Measurements from ENCODE around the gene FBXL14.
A peak's percentile ranks its signal among the peaks of the same experiment; 100 is the strongest.

FBXL14 gene

GRCh38 chr12:1579651-1580435 is 14.5 kb downstream of the FBXL14 start:
- no peak for TF ChIP-seq CTCF (IDR thresholded peaks at IDR 0.05; ENCODE audit: control insufficient read depth, extremely low read depth, insufficient read depth)
- DNase-seq (ENCODE audit: low read depth) = no peak
- H3K4me3 ChIP-seq (ENCODE audit: low read depth, low read length) = no peak overlapping the region

DNA sequence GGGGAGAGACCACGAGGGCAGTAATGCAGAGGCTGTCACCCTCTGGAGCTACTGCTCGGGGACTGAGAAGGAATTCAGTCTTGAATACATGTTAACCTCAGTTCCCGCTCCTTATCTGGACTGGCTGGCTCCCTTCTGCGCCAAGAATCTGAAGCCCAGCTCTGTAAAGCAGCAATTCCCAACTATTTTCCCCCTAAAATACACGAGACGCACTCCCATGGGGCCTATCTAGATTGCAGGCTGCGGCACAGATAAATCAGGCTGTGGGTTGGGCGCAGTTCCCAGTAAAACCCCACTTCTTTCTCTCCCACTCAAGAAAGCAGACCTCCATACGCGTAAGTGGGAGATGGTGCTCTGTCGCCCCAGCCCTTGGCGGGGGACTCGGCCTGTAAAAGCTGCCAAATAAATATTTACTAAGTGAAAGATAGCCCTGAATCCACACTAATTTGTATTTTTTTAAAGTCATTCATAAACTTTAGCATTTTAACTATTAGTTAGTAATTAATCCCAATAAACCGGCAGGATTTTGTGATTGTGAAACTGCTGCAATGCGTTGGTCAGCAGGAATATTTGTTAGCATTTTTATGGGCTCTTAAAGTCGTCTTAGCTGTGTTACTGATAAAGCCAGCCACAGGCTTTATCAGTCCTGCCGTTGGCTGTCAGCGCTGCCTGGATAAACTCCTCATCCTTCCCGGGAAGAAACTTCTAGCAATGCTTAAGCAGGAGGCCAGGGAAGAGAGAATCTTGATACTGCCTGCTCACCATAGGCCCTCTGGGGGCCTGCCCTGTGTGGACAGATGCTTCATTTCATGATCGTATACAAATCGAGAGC is 17.8 kb downstream of the FBXL14 start:
- no peak for DNase-seq (ENCODE audit: low read depth)
- peak overlapping the region; percentile 41 for H3K4me3 ChIP-seq (ENCODE audit: low read depth, low read length)

DNA sequence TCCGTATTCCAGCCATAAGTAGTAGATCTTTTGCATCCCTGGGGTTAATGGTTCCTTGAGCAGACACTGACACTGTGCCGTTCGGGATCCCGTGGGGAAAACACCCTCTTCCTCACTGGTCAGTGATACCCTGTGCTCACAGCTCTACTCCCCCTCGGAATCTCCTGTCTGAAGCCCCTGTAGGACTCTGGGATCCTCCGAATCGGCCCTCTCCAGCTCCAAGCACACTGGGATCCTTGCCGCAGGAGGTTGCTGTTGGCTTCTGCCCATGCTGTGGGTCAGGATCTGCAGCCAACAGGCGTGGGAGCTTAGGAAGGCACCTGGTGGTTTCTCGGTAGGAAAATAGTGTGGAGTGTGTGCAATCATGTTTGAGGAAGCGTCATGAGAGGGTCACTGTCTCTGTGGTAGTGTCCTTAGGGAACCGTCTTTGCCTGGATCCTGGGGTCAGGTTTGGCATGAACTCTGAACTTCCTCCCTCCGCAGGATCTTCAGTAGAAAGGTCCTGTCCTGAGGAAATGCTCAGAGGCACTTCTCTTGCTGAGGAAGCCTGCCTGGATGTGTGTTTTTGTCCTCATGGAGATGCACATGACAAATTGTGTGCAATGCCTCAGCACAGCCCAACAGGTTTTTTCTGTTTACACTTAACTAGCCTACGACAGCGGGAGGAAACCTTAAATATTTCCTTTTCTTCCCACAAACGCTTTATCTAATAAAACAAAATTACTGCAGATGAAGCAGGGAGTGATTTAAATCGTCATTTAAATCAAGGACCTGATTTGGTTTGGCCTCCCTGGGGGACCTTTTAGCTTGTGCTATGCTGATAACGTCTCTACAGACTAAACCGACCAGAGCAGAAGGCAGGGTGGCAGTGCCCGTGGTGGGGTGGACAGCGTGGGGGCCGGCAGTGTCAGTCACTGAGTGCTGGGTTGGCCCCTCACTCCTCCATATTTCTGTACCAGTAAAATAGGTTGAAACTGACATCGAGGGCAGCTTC is 18.7 kb downstream of the FBXL14 start:
- peak overlapping the region; percentile 41 for H3K4me3 ChIP-seq (ENCODE audit: low read depth, low read length)
- no peak for DNase-seq (ENCODE audit: low read depth)
- TF ChIP-seq CTCF (IDR thresholded peaks at IDR 0.05; ENCODE audit: control insufficient read depth, extremely low read depth, insufficient read depth) = no peak

More for the DNA sequence above, 17.8 kb downstream of the FBXL14 start:
- no peak for TF ChIP-seq CTCF (IDR thresholded peaks at IDR 0.05; ENCODE audit: control insufficient read depth, extremely low read depth, insufficient read depth)

DNA sequence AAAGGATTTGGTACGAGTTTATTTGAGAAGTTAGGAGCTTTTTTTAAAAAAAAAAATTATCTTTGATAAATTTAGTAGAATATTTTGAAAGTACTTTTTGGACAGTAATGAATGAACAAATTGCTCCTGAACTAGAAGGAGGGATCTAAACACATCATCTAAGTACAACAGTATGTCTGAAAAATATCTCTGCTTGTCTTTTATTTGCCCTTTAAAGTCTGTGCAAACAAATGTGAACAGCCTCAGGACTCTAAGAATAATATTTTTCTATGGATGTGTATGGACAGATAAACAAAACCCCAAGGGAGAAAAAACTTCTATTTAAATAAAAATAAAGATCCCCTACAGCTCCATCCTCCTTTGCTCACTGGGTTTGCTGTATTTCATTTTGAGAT is 19.5 kb downstream of the FBXL14 start:
- no peak overlapping the region for H3K4me3 ChIP-seq (ENCODE audit: low read depth, low read length)
- no peak for TF ChIP-seq CTCF (IDR thresholded peaks at IDR 0.05; ENCODE audit: control insufficient read depth, extremely low read depth, insufficient read depth)
- no peak for DNase-seq (ENCODE audit: low read depth)

DNA sequence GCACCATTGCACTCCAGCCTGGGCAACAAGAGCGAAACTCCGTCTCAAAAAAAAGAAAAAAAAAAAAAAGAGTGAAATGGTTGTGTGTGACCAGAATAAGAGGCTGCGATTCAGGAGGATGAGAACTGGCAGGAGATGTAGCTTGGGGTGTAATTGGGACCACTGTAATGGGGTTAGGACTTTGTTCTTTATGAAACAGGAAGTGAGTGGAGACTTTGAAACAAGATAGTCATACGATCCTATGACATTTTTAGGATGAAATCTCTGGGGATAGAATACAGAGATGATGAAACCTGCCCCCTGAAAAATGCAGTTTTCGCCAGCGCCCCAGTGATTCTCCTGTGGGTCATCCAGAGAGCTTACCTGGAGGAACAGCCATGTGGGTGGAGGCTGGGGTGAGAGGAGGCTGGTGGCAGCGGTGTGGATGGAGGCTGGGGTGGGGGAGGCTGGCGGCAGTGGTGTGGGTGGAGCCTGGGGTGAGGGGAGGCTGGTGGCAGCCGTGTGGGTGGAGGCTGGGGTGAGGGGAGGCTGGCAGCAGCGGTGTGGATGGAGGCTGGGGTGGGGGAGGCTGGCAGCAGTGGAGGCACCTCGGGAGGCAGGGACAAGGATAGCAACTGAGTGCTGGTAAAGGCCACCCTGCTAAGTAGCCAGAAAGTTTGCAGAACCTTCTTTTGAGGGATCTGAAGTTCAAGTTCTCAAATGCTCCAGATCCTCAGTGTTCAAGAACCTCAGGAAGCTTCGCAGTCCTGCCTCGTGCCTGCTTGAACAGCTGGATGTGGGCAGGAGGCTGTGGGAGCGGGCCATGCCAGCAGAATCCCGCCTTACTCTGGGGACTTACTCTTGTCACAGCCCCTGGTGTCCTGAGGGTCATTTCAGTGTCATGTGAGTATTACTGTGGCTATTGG is 20.2 kb downstream of the FBXL14 start:
- no peak for DNase-seq (ENCODE audit: low read depth)
- no peak for TF ChIP-seq CTCF (IDR thresholded peaks at IDR 0.05; ENCODE audit: control insufficient read depth, extremely low read depth, insufficient read depth)
- no peak overlapping the region; the same call in 1 of the 2 replicates for H3K4me3 ChIP-seq (ENCODE audit: low read depth, low read length)
